Gastrocnemius medialis (tissue), 4 donors: ENCODE data around the gene KTN1.

Source experiments
- POLR2A ChIP-seq, 2 donors: fragments of 450-650 bp; IDR thresholded peaks; one replicate each; pipeline ENCODE4 v1.6.1; 2017; ENCODE audit warnings: antibody characterized with exemption in 2 of 2, mild to moderate bottlenecking in 2 of 2, moderate library complexity in 2 of 2
- TF ChIP-seq, protein P1 (sequence below), 5 experiments: fragments of 450-650 bp in 3 of 5; fragments of 200-600 bp in 2 of 5; sonication (generic) in 2 of 5; IDR thresholded peaks in 4 of 5; conservative IDR thresholded peaks in 1 of 5; 1 replicate in 4 of 5; 2 replicates in 1 of 5; pipeline ENCODE4 v1.5.1; 2016 to 2019; ENCODE audit warnings: antibody characterized with exemption in 5 of 5, mild to moderate bottlenecking in 3 of 5, moderate library complexity in 3 of 5

- TF ChIP-seq, protein P1, sequence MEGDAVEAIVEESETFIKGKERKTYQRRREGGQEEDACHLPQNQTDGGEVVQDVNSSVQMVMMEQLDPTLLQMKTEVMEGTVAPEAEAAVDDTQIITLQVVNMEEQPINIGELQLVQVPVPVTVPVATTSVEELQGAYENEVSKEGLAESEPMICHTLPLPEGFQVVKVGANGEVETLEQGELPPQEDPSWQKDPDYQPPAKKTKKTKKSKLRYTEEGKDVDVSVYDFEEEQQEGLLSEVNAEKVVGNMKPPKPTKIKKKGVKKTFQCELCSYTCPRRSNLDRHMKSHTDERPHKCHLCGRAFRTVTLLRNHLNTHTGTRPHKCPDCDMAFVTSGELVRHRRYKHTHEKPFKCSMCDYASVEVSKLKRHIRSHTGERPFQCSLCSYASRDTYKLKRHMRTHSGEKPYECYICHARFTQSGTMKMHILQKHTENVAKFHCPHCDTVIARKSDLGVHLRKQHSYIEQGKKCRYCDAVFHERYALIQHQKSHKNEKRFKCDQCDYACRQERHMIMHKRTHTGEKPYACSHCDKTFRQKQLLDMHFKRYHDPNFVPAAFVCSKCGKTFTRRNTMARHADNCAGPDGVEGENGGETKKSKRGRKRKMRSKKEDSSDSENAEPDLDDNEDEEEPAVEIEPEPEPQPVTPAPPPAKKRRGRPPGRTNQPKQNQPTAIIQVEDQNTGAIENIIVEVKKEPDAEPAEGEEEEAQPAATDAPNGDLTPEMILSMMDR (IDR thresholded peaks at IDR 0.05 in 4 of 5, conservative IDR thresholded peaks at IDR 0.05 in 1 of 5), result no peak
- TF ChIP-seq POLR2A (IDR thresholded peaks at IDR 0.05), result no peak
Observed at GRCh38 chr14:55604488-55604887, 24.5 kb downstream of the KTN1 start.
